Endothelial cell of umbilical vein (primary cell): ENCODE data around the gene SUV39H1. TPM values are rescaled to one million over a fixed set of nuclear protein-coding genes. Genes with fewer than 3 reads are reported as not detected.

Experiments used
- BruUV-seq: library from RNA; stranded (reverse); fragments of 400-500 nt; replicated peaks from 2 replicates; lab custom pipeline; 2021; lab: Mats Ljungman, UMichigan
- CTCF ChIA-PET: fragments of 300-600, 350-600 bp; sonication (Branson Sonifier 250); formaldehyde crosslinking; loops from one replicate; lab custom pipeline; 2021; ENCODE audit warnings: antibody characterized with exemption, inconsistent platforms; lab: Charles Lee
- POLR2A ChIA-PET: fragments of 300-600, 350-600 bp; sonication (Branson Sonifier 250); formaldehyde crosslinking; loops from one replicate; lab custom pipeline; 2021; ENCODE audit warnings: antibody characterized with exemption, inconsistent platforms; lab: Charles Lee
- DNase-seq: peaks from one replicate; pipeline ENCODE4 v3.0.0-alpha.2; 2011; ENCODE audit warnings: low read depth, low spot score
- FAIRE-seq: peaks from 2 replicates; lab custom pipeline; 2011; peaks lifted over from hg19 to GRCh38; lab: Jason Lieb, UNC
- H2AFZ ChIP-seq: 2 replicates; pipeline ENCODE4 v1.6.0; 2012; ENCODE audit warnings: low read depth, low read length, control low read depth, inconsistent platforms
- H3K27ac ChIP-seq: 2 replicates; pipeline ENCODE4 v1.5.1; 2011; ENCODE audit warnings: low read depth, mild to moderate bottlenecking, control low read depth, low read length, moderate library complexity; ENCODE audit not compliant: insufficient read depth
- H3K27me3 ChIP-seq, 2 experiments: 2 replicates each; pipeline versions ENCODE4 v1.6.0 to v1.6.1; 2011; ENCODE audit warnings: low read length in 2 of 2, mixed read lengths in 1 of 2; ENCODE audit not compliant: control insufficient read depth in 2 of 2, insufficient read depth in 2 of 2
- H3K36me3 ChIP-seq, 2 experiments: 2 replicates in 1 of 2; 3 replicates in 1 of 2; pipeline ENCODE4 v1.5.1; 2011; ENCODE audit warnings: low read length in 2 of 2, mild to moderate bottlenecking in 1 of 2, moderate library complexity in 1 of 2; ENCODE audit not compliant: control insufficient read depth in 2 of 2, insufficient read depth in 2 of 2; ENCODE audit errors: extremely low read depth in 1 of 2
- H3K4me1 ChIP-seq: 3 replicates; pipeline ENCODE4 v1.5.1; 2011; ENCODE audit warnings: mild to moderate bottlenecking, low read length; ENCODE audit not compliant: control insufficient read depth, insufficient read depth; ENCODE audit errors: extremely low read depth
- H3K4me2 ChIP-seq: 2 replicates; pipeline ENCODE4 v1.6.1; 2011; ENCODE audit warnings: low read length, control low read depth, mixed read lengths; ENCODE audit not compliant: insufficient read depth
- H3K4me3 ChIP-seq, 3 experiments: fragments of 200-600 bp in 1 of 3; sonication (generic), shearing (Covaris generic) in 1 of 3; replicated peaks in 1 of 3; 2 replicates each; pipeline ENCODE4 v1.5.1; 2011 to 2016; ENCODE audit warnings: control low read depth in 3 of 3, low read length in 3 of 3, mild to moderate bottlenecking in 2 of 3, inconsistent platforms in 1 of 3, low read depth in 1 of 3, moderate library complexity in 1 of 3; ENCODE audit not compliant: insufficient read depth in 1 of 3
- H3K79me2 ChIP-seq: 2 replicates; pipeline ENCODE4 v1.6.0; 2012; ENCODE audit warnings: low read length, inconsistent platforms; ENCODE audit not compliant: control insufficient read depth, insufficient read depth
- H3K9ac ChIP-seq: replicated peaks from 2 replicates; pipeline ENCODE3; 2011; ENCODE audit warnings: low read length, control low read depth; ENCODE audit not compliant: insufficient read depth; ENCODE audit errors: extremely low read depth
- H3K9me1 ChIP-seq: replicated peaks from 3 replicates; pipeline ENCODE4 v1.6.0; 2011; ENCODE audit warnings: mild to moderate bottlenecking, low read length; ENCODE audit not compliant: control insufficient read depth, insufficient read depth; ENCODE audit errors: extremely low read depth
- H3K9me3 ChIP-seq: replicated peaks from 2 replicates; pipeline ENCODE4 v1.5.1; 2012; ENCODE audit warnings: low read length, inconsistent platforms; ENCODE audit not compliant: control insufficient read depth, insufficient read depth
- H4K20me1 ChIP-seq: replicated peaks from 2 replicates; pipeline ENCODE3; 2011; ENCODE audit warnings: mild to moderate bottlenecking, low read length; ENCODE audit not compliant: control insufficient read depth, insufficient read depth; ENCODE audit errors: extremely low read depth
- CTCF ChIP-seq, 2 donors: IDR thresholded peaks; 1 replicate in 1 of 2; 2 replicates in 1 of 2; pipeline ENCODE4 v1.5.1; 2011; ENCODE audit warnings: low read length in 2 of 2, mild to moderate bottlenecking in 2 of 2, moderate library complexity in 2 of 2, control low read depth in 1 of 2, inconsistent platforms in 1 of 2, low read depth in 1 of 2; ENCODE audit not compliant: insufficient read depth in 1 of 2; ENCODE audit errors: extremely low read depth in 1 of 2
- EZH2 ChIP-seq: IDR thresholded peaks from 2 replicates; pipeline ENCODE4 v1.6.1; 2012; ENCODE audit warnings: borderline replicate concordance, low read depth, mild to moderate bottlenecking, moderate library complexity, low read length, inconsistent platforms; ENCODE audit not compliant: severe bottlenecking
- FOS ChIP-seq: IDR thresholded peaks from 2 replicates; pipeline ENCODE4 v1.6.1; 2011; ENCODE audit warnings: mild to moderate bottlenecking, low read length, moderate library complexity, borderline replicate concordance; ENCODE audit not compliant: insufficient read depth
- GATA2 ChIP-seq: IDR thresholded peaks from 2 replicates; pipeline ENCODE4 v1.7.0; 2011; ENCODE audit warnings: low read depth, mild to moderate bottlenecking, moderate library complexity, mixed read lengths, low read length; ENCODE audit not compliant: insufficient read length, insufficient read depth
- JUN ChIP-seq: IDR thresholded peaks from 2 replicates; pipeline ENCODE4 v1.6.1; 2011; ENCODE audit warnings: borderline replicate concordance, low read depth; ENCODE audit not compliant: insufficient read length, insufficient read depth
- MYC ChIP-seq: IDR thresholded peaks from one replicate; pipeline ENCODE4 v1.6.1; 2011; ENCODE audit warnings: mild to moderate bottlenecking, low read depth, low read length
- POLR2A ChIP-seq: IDR thresholded peaks from 2 replicates; pipeline ENCODE4 v1.6.1; 2012; ENCODE audit warnings: low read depth, mild to moderate bottlenecking, control low read depth, low read length
- POLR2AphosphoS5 ChIP-seq: IDR thresholded peaks from 2 replicates; pipeline ENCODE4 v1.6.1; 2012; ENCODE audit warnings: low read depth, mild to moderate bottlenecking, control low read depth, low read length, moderate library complexity; ENCODE audit not compliant: insufficient read depth
- dilution Hi-C: fragments of 300-500 bp; cut with MboI; formaldehyde crosslinking; loops from one replicate; pipeline ENCODE4 v1.15.0; 2019; ENCODE audit warnings: low sequenced_read_pairs; ENCODE audit not compliant: extremely low pct_ligation_motif_present
- intact Hi-C: fragments of 100-400 bp; cut with micrococcal nuclease; formaldehyde crosslinking; loops from one replicate; pipeline ENCODE4 v1.10.0; 2022
- polyA plus RNA-seq, 4 experiments: library from polyadenylated mRNA; depleted of rRNA in 3 of 4; stranded (reverse) in 3 of 4; unstranded in 1 of 4; fragments of >200 nt; gene quantifications; 2 replicates each; pipeline versions ENCODE4 v1.2.1 to v1.2.3, GENCODE V29; 2011 to 2012; ENCODE audit warnings: missing spikeins in 1 of 4
- total RNA-seq: library from RNA; stranded (reverse); gene quantifications from 2 replicates; pipeline ENCODE4 v1.2.3, GENCODE V29; 2021
- TF ChIP-seq, protein P1 (sequence below): IDR thresholded peaks from 2 replicates; pipeline ENCODE4 v1.6.1; 2011; ENCODE audit not compliant: insufficient read depth, insufficient read length

SUV39H1 gene
- total and polyA plus RNA-seq, 2 donors (not counting 3 experiments of a cell fraction or from before 2014, with no cell fraction given), result 18.2 to 19.0 TPM

DNA sequence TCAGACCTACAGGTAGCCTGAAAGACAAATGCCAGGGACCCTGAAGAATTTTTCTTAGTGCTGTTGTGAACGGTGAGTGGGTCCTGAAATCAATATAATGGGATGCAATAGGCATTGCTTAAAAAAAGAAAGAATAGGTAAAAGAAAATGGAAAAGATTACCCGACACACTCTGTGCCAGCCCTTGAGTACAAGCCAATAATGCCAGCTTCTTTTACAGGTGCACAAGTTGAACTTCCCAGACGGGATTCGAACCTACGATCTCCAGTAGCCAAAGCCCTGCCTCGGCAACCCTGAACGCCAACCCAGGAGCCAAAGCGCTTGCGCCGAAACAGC is 40.3 kb downstream of the SUV39H1 start:
- CTCF ChIA-PET, result interaction anchor here (1.0 kb wide), 1 partner anchor 88 kb away, joined by 3 read pairs; no protein-coding TSS in a partner anchor

More for the DNA sequence above, 40.3 kb downstream of the SUV39H1 start:
- H3K4me1 ChIP-seq, result peaks cover 3% of the 10 kb centered on the region
- dilution Hi-C loops (no loop called here), intact Hi-C loops (loop anchor here (1.0 to 2.0 kb wide), 4 partner anchors 41 to 160 kb away; partner anchors contain the start of genes PQBP1, SUV39H1 and TIMM17B)
- TF ChIP-seq CTCF (IDR thresholded peaks at IDR 0.05; ENCODE audit: extremely low read depth in 1 of 2, insufficient read depth in 1 of 2, low read depth in 1 of 2, low read length in 2 of 2) (no peak), MYC (no peak), EZH2 (no peak), POLR2A (no peak), GATA2 (no peak), POLR2AphosphoS5 (no peak), FOS (no peak), JUN (no peak)
- TF ChIP-seq, protein P1, sequence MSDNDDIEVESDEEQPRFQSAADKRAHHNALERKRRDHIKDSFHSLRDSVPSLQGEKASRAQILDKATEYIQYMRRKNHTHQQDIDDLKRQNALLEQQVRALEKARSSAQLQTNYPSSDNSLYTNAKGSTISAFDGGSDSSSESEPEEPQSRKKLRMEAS, result no peak
- H3K4me3 ChIP-seq, result no peak overlapping the region
- no peak overlapping the region for H3K27ac ChIP-seq
- H3K36me3 ChIP-seq, result no peaks in the 10 kb centered on the region
- no TSS peak for BruUV-seq
- H4K20me1 ChIP-seq, result no peaks in the 10 kb centered on the region
- H3K27me3 ChIP-seq, result no peaks in the 10 kb centered on the region
- FAIRE-seq (no peak), DNase-seq (no peak)
- H3K79me2 ChIP-seq, result no peaks in the 10 kb centered on the region
- H3K9ac ChIP-seq, result no peak overlapping the region
- peak overlapping the region; percentile 62 for H2AFZ ChIP-seq
- POLR2A ChIA-PET, result interaction anchor here (0.8 to 1.4 kb wide), 2 partner anchors 65 to 222 kb away, joined by 3 to 5 read pairs; partner anchors contain the start of gene HDAC6
- no peaks in the 10 kb centered on the region for H3K9me3 ChIP-seq
- H3K4me2 ChIP-seq, result peak overlapping the region; percentile 22
- H3K9me1 ChIP-seq, result no peaks in the 10 kb centered on the region
